PC-3 (cell line): Measurements from ENCODE around the gene SLC36A3. TPM values are rescaled to one million over a fixed set of nuclear protein-coding genes. Genes with fewer than 3 reads are reported as not detected.

ENCODE experiments used
- ATAC-seq: fragments of 200-7000 bp; cut with Tn5 transposase; 2 replicates; pipeline ENCODE4 v1.9.1; 2020; ENCODE audit warnings: mild to moderate bottlenecking, moderate library complexity
- BruUV-seq: library from RNA; stranded (reverse); fragments of 400-500 nt; replicated peaks from 2 replicates; lab custom pipeline; 2021; lab: Mats Ljungman, UMichigan
- CTCF ChIA-PET: fragments of 300-600 bp; sonication (Branson Sonifier 250); formaldehyde crosslinking; loops from one replicate; lab custom pipeline; 2022; ENCODE audit warnings: antibody characterized with exemption; lab: Charles Lee
- POLR2A ChIA-PET: fragments of 300-600 bp; sonication (Branson Sonifier 250); formaldehyde crosslinking; loops from one replicate; lab custom pipeline; 2022; ENCODE audit warnings: antibody characterized with exemption; ENCODE audit not compliant: unreplicated experiment; lab: Charles Lee
- DNase-seq: peaks from one replicate; pipeline ENCODE4 v3.0.0-alpha.2; 2015
- H2AFZ ChIP-seq: fragments of 300-600 bp; sonication (generic); 2 replicates; pipeline ENCODE4 v1.6.0; 2016; ENCODE audit warnings: antibody characterized with exemption, low read length
- H3F3A ChIP-seq: fragments of 300-600 bp; sonication (generic); one replicate; pipeline ENCODE4 v1.6.0; 2017; ENCODE audit warnings: antibody characterized with exemption, low read length, control low read depth, mild to moderate bottlenecking; ENCODE audit not compliant: unreplicated experiment
- H3K27ac ChIP-seq: fragments of 300-600 bp; sonication (generic); 2 replicates; pipeline ENCODE4 v1.5.1; 2016; ENCODE audit warnings: mild to moderate bottlenecking, low read length
- H3K27me3 ChIP-seq: fragments of 300-600 bp; sonication (generic); 2 replicates; pipeline ENCODE4 v1.6.1; 2016; ENCODE audit warnings: low read length, mixed read lengths
- H3K36me3 ChIP-seq: fragments of 300-600 bp; sonication (generic); 2 replicates; pipeline ENCODE4 v1.6.1; 2016; ENCODE audit warnings: low read depth, mixed run types, low read length, mixed read lengths
- H3K4me1 ChIP-seq: fragments of 300-600 bp; sonication (generic); 2 replicates; pipeline ENCODE4 v1.5.1; 2016; ENCODE audit warnings: low read length; ENCODE audit not compliant: insufficient read depth
- H3K4me2 ChIP-seq: fragments of 300-600 bp; sonication (generic); 2 replicates; pipeline ENCODE4 v1.6.0; 2016; ENCODE audit warnings: low read length
- H3K4me3 ChIP-seq: fragments of 300-600 bp; sonication (generic); 2 replicates; pipeline ENCODE4 v1.5.1; 2016; ENCODE audit warnings: mild to moderate bottlenecking, low read length, mixed read lengths
- H3K79me2 ChIP-seq: fragments of 300-600 bp; sonication (generic); 2 replicates; pipeline ENCODE4 v1.6.1; 2017; ENCODE audit warnings: low read length, mixed read lengths
- H3K9ac ChIP-seq: fragments of 300-600 bp; sonication (generic); 2 replicates; pipeline ENCODE4 v1.6.0; 2016; ENCODE audit warnings: mild to moderate bottlenecking, low read length
- H3K9me2 ChIP-seq: fragments of 300-600 bp; sonication (generic); replicated peaks from 2 replicates; pipeline ENCODE4 v1.6.1; 2016; ENCODE audit warnings: mixed run types, low read length, mixed read lengths
- H3K9me3 ChIP-seq: fragments of 300-600 bp; sonication (generic); 2 replicates; pipeline ENCODE4 v1.6.1; 2016; ENCODE audit warnings: low read length, mixed read lengths
- H4K20me1 ChIP-seq: fragments of 300-600 bp; sonication (generic); 2 replicates; pipeline ENCODE4 v1.6.1; 2016; ENCODE audit warnings: low read length, mixed read lengths
- CTCF ChIP-seq: fragments of 300-600 bp; sonication (generic); conservative IDR thresholded peaks from 2 replicates; pipeline ENCODE4 v1.5.1; 2017; ENCODE audit warnings: antibody characterized with exemption, low read depth, mild to moderate bottlenecking, low read length
- EZH2 ChIP-seq: fragments of 300-600 bp; sonication (generic); IDR thresholded peaks from one replicate; pipeline ENCODE4 v1.6.1; 2017; ENCODE audit warnings: antibody characterized with exemption, mild to moderate bottlenecking, low read length; ENCODE audit not compliant: unreplicated experiment
- EZH2phosphoT487 ChIP-seq: fragments of 300-600 bp; sonication (generic); IDR thresholded peaks from 2 replicates; pipeline ENCODE4 v1.6.1; 2018; ENCODE audit warnings: mild to moderate bottlenecking, antibody characterized with exemption, low read length, borderline replicate concordance
- intact Hi-C: fragments of 100-400 bp; cut with micrococcal nuclease; formaldehyde crosslinking; loops from 2 replicates; pipeline ENCODE4 v1.9.0; 2023
- total RNA-seq: library from RNA; depleted of rRNA; stranded (reverse); fragments of >200 nt; gene quantifications from 2 replicates; pipeline ENCODE4 v1.2.3, GENCODE V29; 2014

The SLC36A3 gene
- total RNA-seq, 1 experiment from 2014 or later: not detected

GRCh38 chr5:151293624-151294023, 9.9 kb downstream of the SLC36A3 start:
- Histone ChIP-seq H3K4me2 (no peak overlapping the region), H4K20me1 (no peaks in the 10 kb centered on the region), H3K9ac (no peak overlapping the region), H3K27me3 (no peaks in the 10 kb centered on the region), H3F3A (no peaks in the 10 kb centered on the region), H3K4me1 (peaks cover 35% of the 10 kb centered on the region), H3K4me3 (no peak overlapping the region), H3K9me2 (no peaks in the 10 kb centered on the region), H3K36me3 (no peaks in the 10 kb centered on the region), H3K9me3 (no peaks in the 10 kb centered on the region), H3K79me2 (no peaks in the 10 kb centered on the region), H3K27ac (no peak overlapping the region), H2AFZ (no peak overlapping the region)
- ATAC-seq: no peak
- ChIA-PET POLR2A (no interaction called here), CTCF (no interaction called here)
- no peak for DNase-seq
- BruUV-seq: no TSS peak
- no peak for TF ChIP-seq CTCF
- no peak for TF ChIP-seq EZH2phosphoT487
- no peak for TF ChIP-seq EZH2
- intact Hi-C loops: loop anchor here (10.0 kb wide), 1 partner anchor 451 kb away; no protein-coding TSS in a partner anchor

GRCh38 chr5:151288180-151288579, 15.4 kb downstream of the SLC36A3 start:
- DNase-seq (peak; percentile 84), ATAC-seq (peak; percentile 99)
- H3K79me2 ChIP-seq: no peaks in the 10 kb centered on the region
- H3K27ac ChIP-seq: peak overlapping the region; percentile 35; the same call in 1 of the 2 replicates
- TF ChIP-seq CTCF: peak; percentile 77
- no peak for TF ChIP-seq EZH2
- 0 out of 2 replicates have a peak overlapping the region, but pooled peaks have one; percentile 20 for H2AFZ ChIP-seq
- no peaks in the 10 kb centered on the region for H3K27me3 ChIP-seq
- no peaks in the 10 kb centered on the region for H4K20me1 ChIP-seq
- H3K9ac ChIP-seq: no peak overlapping the region
- CTCF ChIA-PET: interaction anchor here (0.6 to 2.0 kb wide), 7 partner anchors 10 to 331 kb away, joined by 3 to 11 read pairs (median 3); partner anchors contain the start of gene GM2A
- H3K9me3 ChIP-seq: no peaks in the 10 kb centered on the region
- BruUV-seq: no TSS peak
- H3K4me1 ChIP-seq: peaks cover 13% of the 10 kb centered on the region
- H3F3A ChIP-seq: no peaks in the 10 kb centered on the region
- no peak overlapping the region for H3K4me3 ChIP-seq
- no peaks in the 10 kb centered on the region for H3K9me2 ChIP-seq
- intact Hi-C loops: loop anchor here (1.0 kb wide), 1 partner anchor 28 kb away; no protein-coding TSS in a partner anchor
- H3K4me2 ChIP-seq: no peak overlapping the region
- POLR2A ChIA-PET: interaction anchor here (0.6 kb wide), 1 partner anchor 17 kb away, joined by 3 read pairs; no protein-coding TSS in a partner anchor
- no peaks in the 10 kb centered on the region for H3K36me3 ChIP-seq

DNA sequence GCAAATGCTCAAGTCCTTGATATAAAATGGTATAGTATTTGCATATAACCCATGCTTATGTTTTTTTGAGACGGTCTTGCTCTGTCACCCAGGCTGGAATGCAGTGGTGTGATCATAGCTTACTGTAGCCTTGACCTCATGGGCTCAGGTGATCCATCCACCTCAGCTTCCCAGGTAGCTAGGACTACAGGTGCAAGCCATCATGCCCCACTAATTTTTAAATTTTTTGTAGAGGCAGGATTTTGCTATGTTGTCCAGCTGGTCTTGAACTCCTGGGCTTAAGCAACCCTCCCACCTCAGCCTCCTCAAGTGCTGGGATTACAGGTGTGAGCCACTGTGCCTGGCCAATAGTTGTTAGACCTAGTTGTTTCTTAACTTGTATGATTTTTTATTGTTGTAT, 17.3 kb downstream of the SLC36A3 start:
- no peak for TF ChIP-seq CTCF
- TF ChIP-seq EZH2phosphoT487: no peak
- TF ChIP-seq EZH2: no peak
- no peaks in the 10 kb centered on the region for H3K9me2 ChIP-seq
- no peaks in the 10 kb centered on the region for H3K9me3 ChIP-seq
- no peak for DNase-seq
- H3K9ac ChIP-seq: no peak overlapping the region
- peaks cover 13% of the 10 kb centered on the region for H3K4me1 ChIP-seq
- H3K36me3 ChIP-seq: no peaks in the 10 kb centered on the region
- no peak overlapping the region for H2AFZ ChIP-seq
- no TSS peak for BruUV-seq
- H4K20me1 ChIP-seq: no peaks in the 10 kb centered on the region
- no peaks in the 10 kb centered on the region for H3K79me2 ChIP-seq
- H3K27ac ChIP-seq: no peak overlapping the region
- H3K27me3 ChIP-seq: no peaks in the 10 kb centered on the region
- H3F3A ChIP-seq: no peaks in the 10 kb centered on the region
- ChIA-PET POLR2A (no interaction called here), CTCF (no interaction called here)
- ATAC-seq: no peak
- no peak overlapping the region for H3K4me3 ChIP-seq
- H3K4me2 ChIP-seq: no peak overlapping the region
- intact Hi-C loops: no loop called here
